HepG2 (cell line): ENCODE data around the gene C1orf116. TPM values are rescaled to one million over a fixed set of nuclear protein-coding genes. Genes with fewer than 3 reads are reported as not detected.

Experiments used
- ARID5B ChIP-seq: IDR thresholded peaks from 2 replicates; pipeline ENCODE4 v1.4.0; 2020; ENCODE audit warnings: mild to moderate bottlenecking, missing genetic modification reagents
- DRAP1 ChIP-seq: IDR thresholded peaks from 2 replicates; pipeline ENCODE4 v1.6.1; 2016; ENCODE audit warnings: missing genetic modification reagents, missing compliant biosample characterization
- GTF2F1 ChIP-seq: fragments of 150-350 bp; IDR thresholded peaks from 2 replicates; pipeline ENCODE4 v1.6.1; 2014; ENCODE audit warnings: low read length
- HCFC1 ChIP-seq: fragments of 150-350 bp; IDR thresholded peaks from 2 replicates; pipeline ENCODE4 v1.6.1; 2014; ENCODE audit warnings: low read depth, low read length
- HOXA3 ChIP-seq: sonication (generic); formaldehyde crosslinking; IDR thresholded peaks from 2 replicates; pipeline ENCODE4 v1.5.0; 2020; ENCODE audit warnings: missing genetic modification reagents
- KDM5B ChIP-seq: sonication (generic); formaldehyde crosslinking; IDR thresholded peaks from 2 replicates; pipeline ENCODE4 v1.4.0; 2020; ENCODE audit warnings: missing genetic modification reagents, mild to moderate bottlenecking, borderline replicate concordance
- MED1 ChIP-seq: sonication (generic); formaldehyde crosslinking; IDR thresholded peaks from 2 replicates; pipeline ENCODE4 v1.4.0; 2020; ENCODE audit warnings: missing genetic modification reagents
- NFIC ChIP-seq: IDR thresholded peaks from 2 replicates; pipeline ENCODE4 v1.6.1; 2012; ENCODE audit warnings: mild to moderate bottlenecking, low read length, inconsistent platforms
- RFXANK ChIP-seq: IDR thresholded peaks from 2 replicates; pipeline ENCODE4 v1.6.1; 2016
- SOX5 ChIP-seq: IDR thresholded peaks from 2 replicates; pipeline ENCODE4 v1.6.1; 2016; ENCODE audit warnings: borderline replicate concordance
- XBP1 ChIP-seq: sonication (generic); formaldehyde crosslinking; IDR thresholded peaks from 2 replicates; pipeline ENCODE4 v1.5.0; 2020; ENCODE audit warnings: missing genetic modification reagents
- XRCC5 ChIP-seq: fragments of 200-400 bp; formaldehyde crosslinking; optimal IDR thresholded peaks from 2 replicates; pipeline ENCODE3; 2017; ENCODE audit warnings: mild to moderate bottlenecking, low read length
- ZFAT ChIP-seq: sonication (generic); formaldehyde crosslinking; conservative IDR thresholded peaks from 2 replicates; pipeline ENCODE4 v1.8.1; 2023; ENCODE audit warnings: missing genetic modification reagents, inconsistent platforms
- ZFP37 ChIP-seq: sonication (generic); formaldehyde crosslinking; IDR thresholded peaks from 2 replicates; pipeline ENCODE4 v1.4.0; 2020; ENCODE audit warnings: missing genetic modification reagents, borderline replicate concordance
- ZNF589 ChIP-seq: sonication (generic); formaldehyde crosslinking; conservative IDR thresholded peaks from 2 replicates; pipeline ENCODE4 v1.8.0; 2022; ENCODE audit warnings: mild to moderate bottlenecking, moderate library complexity, missing genetic modification reagents
- ZNF773 ChIP-seq: sonication (generic); formaldehyde crosslinking; IDR thresholded peaks from 2 replicates; pipeline ENCODE4 v1.4.0; 2020; ENCODE audit warnings: missing genetic modification reagents, borderline replicate concordance
- ZNF792 ChIP-seq: IDR thresholded peaks from 2 replicates; pipeline ENCODE4 v1.6.1; 2016
- polyA plus RNA-seq, 8 experiments: library from polyadenylated mRNA; depleted of rRNA in 3 of 8; stranded (reverse) in 7 of 8; unstranded in 1 of 8; fragments of >200 nt; fragmentation: Illumina TruSeq in 4 of 8; extraction: Trizol in 4 of 8; gene quantifications; 2 replicates each; pipeline versions ENCODE4 v1.2.1 to v1.2.3, GENCODE V29; 2011 to 2016; ENCODE audit warnings: low read depth in 4 of 8, missing spikeins in 1 of 8, mixed read lengths in 1 of 8; ENCODE audit not compliant: insufficient read depth in 1 of 8
- total RNA-seq, 5 experiments: library from RNA; depleted of rRNA; stranded (reverse); fragments of >200 nt; fragmentation: Illumina TruSeq; extraction: Trizol; gene quantifications; 2 replicates each; pipeline ENCODE4 v1.2.3, GENCODE V29; 2016; ENCODE audit warnings: low read depth in 1 of 5

C1orf116 gene
- total and polyA plus RNA-seq, 2 of the 13 experiments (the other 11 are each of a cell fraction or from before 2014, with no cell fraction given) = 0.51 to 0.95 TPM

DNA sequence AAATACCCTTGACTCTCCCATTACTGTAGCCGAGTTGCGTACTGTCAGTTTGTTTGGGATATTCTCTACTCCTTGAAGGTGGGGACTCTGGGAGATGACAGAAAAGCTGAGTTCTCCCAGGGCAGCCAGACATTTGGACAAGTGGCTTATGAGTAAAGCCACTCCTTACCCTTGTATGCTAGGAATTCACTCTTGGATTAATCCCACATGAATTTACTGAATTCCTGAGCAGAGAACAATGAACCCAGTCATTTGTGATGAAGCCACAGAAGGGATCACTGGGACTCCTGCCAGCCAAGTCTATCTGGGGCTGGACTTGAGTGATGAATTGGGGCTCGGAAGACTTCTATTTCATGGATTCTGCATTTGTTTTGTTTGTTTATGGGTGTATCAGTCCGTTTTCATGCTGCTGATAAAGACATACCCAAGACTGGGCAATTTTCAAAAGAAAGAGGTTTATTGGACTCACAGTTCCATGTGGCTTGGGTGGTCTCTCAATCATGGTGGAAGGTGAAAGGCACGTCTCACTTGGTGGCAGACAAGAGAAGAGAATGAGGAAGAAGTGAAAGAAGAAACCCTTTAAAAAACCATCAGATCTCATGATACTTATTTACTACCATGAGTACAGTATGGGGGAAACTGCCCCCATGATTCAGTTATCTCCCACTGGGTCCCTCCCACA is 25.1 kb downstream of the C1orf116 start (continued):
- TF ChIP-seq KDM5B (CRISPR knock-in tag) = no peak
- peak; percentile 27; the same call in 1 of the 2 replicates for TF ChIP-seq DRAP1 (CRISPR knock-in tag)
- TF ChIP-seq ZFP37 = no peak
- TF ChIP-seq RFXANK (CRISPR knock-in tag) = no peak
- peak; percentile 85; the same call in 1 of the 2 replicates for TF ChIP-seq SOX5 (CRISPR knock-in tag)
- TF ChIP-seq XRCC5 = no peak
- TF ChIP-seq ZNF589 = no peak
- TF ChIP-seq MED1 (CRISPR knock-in tag) = peak; percentile 15; the same call in 1 of the 2 replicates
- TF ChIP-seq XBP1 (CRISPR knock-in tag) = no peak
- no peak for TF ChIP-seq ZFAT (CRISPR knock-in tag)
- TF ChIP-seq ZNF792 = no peak
- 0 out of 2 replicates have a peak, but pooled peaks have one; percentile 28 for TF ChIP-seq NFIC
- no peak for TF ChIP-seq HOXA3 (CRISPR knock-in tag)
- no peak for TF ChIP-seq ZNF773 (CRISPR knock-in tag)
- no peak for TF ChIP-seq GTF2F1
- peak; percentile 64 for TF ChIP-seq ARID5B (CRISPR knock-in tag)
- no peak for TF ChIP-seq HCFC1
